Ishikawa (cell line): ENCODE data around the gene ZNF579.

ENCODE experiments used
- EP300 ChIP-seq: IDR thresholded peaks from 2 replicates; pipeline ENCODE4 v1.6.1; 2012; ENCODE audit warnings: borderline replicate concordance
- RAD21 ChIP-seq: IDR thresholded peaks from 2 replicates; pipeline ENCODE4 v1.6.1; 2012; ENCODE audit warnings: low read depth
- TF ChIP-seq, protein P1 (sequence below): IDR thresholded peaks from 2 replicates; pipeline ENCODE4 v1.6.1; 2012

DNA sequence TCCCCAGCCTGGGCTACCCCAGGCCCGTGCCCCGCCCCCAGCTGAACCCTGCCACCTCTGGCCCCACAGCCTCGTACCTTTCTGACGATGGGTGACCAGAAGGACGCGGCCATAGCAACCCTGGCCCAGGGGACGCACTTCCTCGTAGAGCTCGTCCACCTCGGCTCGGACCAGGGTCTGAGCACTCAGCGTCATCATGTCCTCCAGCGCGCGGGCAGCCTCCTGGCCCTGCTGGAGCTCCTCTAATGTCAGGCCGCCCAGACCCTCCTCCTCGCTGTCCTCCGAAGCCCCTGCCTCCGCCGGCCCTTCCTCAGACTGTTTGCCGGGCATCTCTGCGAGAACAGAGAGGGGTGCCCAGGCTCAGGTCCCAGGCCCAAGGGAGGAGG, 44.7 kb downstream of the ZNF579 start:
- TF ChIP-seq RAD21: no peak
- TF ChIP-seq, protein P1, sequence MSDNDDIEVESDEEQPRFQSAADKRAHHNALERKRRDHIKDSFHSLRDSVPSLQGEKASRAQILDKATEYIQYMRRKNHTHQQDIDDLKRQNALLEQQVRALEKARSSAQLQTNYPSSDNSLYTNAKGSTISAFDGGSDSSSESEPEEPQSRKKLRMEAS: no peak
- no peak for TF ChIP-seq EP300
